ENCODE data around the gene NFAT5.
"Not testable (repeated sequence)": the region's sequence is repeated elsewhere in the genome, so short reads cannot be mapped to it uniquely, and the experiment has no call there.

NFAT5 gene

DNA sequence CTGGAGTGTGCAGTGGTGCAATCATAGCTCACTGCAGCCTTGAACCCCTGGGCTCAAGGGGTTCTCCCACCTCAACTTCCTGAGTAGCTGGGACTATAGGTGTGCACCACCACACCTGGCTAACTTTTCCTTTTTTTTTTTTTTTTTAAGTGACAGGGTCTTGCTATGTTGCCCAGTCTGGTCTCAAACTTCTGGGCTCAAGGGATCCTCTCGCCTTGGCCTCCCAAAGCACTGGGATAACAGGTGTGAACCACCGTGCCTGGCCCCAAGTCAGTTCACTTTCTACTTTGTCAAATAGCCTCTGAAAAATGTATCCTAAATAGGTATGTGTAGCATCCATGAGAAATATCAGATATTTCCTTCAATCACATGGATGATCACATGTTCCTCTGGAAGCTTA is 9.9 kb upstream of the NFAT5 start:
- DNase-seq: no peak

DNA sequence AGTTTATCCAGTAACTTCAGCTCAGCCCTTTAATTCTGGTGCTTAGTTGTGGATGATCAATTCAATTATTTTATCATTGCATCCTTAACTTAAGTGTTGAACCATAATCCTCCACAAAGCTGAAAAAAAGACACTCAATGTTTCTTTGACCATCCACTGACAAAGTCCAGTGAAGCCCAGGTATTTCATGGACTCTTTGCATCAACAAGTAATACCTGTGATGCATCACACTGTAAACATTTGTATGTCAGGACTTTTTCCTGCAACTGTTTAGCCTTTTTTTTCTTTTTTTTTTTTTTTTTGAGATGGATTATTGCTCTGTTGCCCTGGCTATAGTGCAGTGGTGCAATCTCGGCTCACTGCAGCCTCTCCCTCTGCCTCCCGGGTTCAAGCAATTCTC is 6.6 kb upstream of the NFAT5 start:
- DNase-seq: no peak

DNA sequence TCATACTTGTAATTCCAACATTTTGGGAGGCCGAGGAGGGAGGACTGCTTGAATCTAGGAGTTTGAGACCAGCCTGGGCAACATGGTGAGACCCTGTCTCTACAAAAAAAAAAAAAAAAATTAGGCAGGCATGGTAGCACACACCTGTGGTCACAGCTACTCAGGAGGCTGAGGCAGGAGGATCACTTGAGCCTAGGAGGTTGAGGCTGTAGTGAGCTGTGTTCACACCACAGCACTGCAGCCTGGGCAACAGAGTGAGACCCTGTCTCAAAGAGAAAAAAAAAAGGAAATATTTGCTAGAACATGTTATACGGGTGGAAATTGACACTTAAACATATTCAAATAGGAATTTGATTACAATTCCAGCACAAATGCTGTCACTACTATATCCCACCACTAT is 4.4 kb upstream of the NFAT5 start:
- DNase-seq: not testable (repeated sequence)

DNA sequence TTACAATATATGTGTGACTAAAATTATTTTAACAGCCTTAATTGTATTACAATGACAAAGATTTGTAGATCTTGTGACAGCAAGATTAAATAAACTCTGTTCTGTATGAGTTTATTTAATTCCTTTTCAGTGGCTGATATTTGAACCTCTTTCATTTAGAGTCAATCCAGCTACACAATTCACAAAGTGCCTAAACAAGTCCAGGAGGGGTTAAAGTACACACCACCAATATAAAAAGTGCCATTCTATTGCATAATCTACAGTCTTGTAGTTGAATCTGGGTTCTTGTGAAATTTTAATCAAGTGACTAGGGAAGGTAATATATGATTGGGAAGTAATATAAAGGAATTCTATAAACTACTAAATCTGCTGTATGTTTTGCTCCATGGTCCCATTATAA is 3.9 kb upstream of the NFAT5 start:
- no peak for DNase-seq

DNA sequence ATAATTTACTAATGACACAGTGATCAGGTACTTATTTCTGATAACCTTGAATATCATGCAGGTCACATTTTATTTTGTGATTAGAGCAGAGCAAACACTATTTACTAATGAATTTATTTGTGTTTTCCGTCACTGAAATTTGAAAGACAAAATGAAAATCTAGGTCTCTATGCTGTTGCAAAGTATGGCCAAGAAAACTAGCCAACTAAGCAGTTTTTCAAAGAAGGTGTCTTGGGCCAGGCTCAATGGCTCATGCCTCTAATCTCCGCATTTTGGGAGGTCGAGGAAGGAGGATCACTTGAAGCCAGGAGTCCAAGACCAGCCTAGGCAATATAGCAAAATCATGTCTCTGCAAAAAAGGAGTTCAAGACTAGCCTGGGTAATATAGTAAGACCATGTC is 3.0 kb upstream of the NFAT5 start:
- no peak for DNase-seq

DNA sequence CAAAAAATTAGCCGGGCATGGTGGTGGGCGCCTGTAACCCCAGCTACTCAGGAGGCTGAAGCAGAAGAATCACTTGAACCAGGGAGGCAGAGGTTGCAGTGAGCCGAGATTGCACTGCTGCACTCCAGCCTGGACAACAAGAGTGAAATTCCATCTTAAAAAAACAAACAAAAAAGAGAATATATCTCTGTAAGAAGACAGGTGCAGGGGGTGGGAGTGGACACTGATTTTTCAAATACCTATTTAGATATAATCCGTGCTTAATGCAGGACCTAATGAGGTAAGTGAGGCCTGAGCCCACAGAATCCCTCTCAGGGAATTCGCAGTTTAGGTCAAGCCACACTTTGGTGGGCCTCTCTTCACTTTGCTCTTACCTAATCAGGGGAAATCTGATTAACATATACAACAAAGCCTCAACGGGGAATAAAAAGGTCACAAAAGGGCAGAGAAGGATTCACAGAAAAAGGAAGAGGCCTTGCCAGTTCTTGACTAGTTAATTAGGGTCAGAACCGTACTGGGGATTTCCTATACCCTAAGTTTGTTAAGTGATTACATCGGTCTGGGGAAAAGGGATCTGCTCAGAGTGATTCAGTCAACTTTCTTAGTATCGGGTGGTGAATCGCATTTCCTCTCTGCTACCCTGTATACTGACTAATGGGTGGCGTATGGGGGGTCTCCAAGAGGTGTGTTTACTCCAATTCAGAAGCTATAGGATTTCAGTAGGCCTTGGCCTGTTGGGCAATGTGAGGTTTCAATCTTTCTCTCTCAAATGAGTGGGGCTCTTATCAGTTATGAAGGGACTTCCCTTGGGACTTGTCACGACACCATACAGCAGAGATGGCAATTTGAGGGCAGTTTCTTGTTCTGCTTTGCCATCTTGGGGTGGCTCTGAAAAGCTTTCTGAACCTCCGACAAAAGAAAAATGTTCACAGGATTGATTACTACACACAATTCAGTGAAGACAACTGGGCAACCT is 1.9 kb upstream of the NFAT5 start:
- no peak for DNase-seq

DNA sequence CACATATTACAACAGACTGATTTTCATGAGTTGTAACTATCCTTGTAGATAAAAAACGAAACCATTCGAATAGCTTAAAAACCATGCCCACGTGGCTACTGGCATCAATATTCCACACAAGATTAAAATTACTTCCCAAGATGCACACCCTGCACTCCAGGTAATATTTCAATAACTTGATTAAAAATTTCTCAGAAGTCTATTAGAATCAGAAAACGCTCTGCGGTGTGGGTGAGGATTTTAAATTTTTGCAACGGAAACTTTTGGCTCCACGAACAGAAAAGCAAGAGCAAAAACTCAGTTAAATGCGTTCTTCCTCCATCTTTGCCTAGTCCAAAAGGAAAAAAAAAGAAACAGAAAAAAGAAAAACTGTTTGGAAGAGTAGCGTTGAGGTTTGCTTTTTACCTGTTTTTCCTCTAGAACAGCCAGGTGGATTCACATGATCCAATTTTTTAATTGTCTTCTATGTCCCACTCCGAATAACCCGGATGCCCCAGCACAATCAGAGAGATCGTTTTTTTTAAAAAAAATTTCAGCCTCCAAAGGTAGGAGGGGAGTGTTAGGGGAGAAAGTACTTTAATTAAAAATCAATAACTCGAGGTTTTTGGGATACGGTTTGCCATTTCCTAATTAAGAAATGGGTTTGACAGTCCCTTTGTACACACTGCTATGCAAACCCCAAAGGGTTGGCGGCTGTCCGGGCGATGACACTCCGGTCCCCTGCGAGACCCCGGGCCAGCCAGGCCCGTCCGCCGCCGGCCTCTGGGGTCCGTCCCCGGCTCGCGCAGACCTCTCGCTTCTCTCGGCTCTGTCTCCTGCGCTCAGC is 708 bp upstream of the NFAT5 start:
- no peak for DNase-seq

DNA sequence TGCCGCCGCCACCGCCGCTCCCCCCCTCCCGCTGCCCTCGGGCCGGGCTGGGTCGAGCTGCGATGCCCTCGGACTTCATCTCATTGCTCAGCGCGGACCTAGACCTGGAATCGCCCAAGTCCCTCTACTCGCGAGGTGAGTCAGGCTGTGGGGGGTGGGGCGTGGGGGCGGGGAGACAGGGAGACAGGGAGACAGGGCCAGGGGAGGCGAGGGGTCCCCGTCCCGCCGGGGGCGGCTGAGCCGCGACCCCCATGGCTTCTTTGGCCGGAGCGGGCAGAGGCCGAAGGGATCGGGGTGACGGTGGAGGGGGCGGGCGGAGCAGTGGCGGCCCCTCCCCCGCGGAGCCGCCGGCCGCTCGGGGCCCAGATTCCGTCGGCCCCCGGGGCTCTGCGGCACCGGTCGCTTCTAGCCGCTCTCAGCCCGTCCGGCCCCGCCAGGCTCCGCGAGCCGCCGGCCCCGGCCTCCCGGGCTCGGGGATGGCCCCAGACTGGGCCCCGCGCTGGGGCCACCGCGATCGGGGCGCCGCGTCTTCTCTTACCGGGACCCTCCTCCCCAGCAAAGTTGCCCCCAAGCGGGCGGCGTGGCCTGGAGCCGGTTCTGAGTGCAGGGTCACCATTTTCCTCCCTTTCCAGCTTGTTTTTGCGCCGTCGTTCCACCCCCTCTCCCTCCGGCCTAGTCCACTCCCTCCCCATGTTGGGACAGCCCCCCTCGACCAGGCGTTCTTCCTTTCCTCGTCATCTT is 644 bp downstream of the NFAT5 start:
- no peak for DNase-seq

DNA sequence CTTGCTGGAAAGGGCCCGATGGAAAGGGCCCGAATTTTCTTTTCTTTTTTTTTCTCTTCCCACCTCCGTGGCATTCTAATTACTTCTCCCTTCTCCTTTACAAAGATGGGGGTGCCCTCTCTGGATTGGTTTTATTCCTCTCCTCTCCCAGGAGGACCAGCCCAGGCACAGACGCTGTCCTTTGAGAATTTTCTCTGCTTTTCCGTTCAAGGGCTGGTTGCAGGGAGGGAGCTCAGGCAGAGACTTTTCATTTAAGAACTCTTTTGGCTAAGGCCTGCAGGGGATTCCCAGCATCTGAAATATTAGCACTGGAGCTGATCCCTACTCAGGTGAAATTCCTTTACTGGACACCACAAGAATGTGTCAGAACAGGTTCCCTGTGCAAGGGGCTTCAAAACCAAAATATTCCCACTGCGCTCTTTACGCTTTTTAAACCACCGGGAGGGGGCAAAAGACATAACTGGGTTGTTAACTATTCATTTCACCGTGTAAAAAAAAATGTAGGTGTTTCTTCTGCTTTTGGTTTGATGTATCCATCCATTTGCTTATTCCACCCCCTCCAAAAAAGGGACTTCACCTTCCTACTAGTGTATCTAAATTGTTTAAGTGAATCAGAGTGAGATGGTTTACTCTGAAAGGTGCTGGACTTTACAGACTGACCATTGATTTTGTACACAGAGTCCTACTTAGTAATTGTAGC is 1.4 kb downstream of the NFAT5 start:
- DNase-seq: no peak

DNA sequence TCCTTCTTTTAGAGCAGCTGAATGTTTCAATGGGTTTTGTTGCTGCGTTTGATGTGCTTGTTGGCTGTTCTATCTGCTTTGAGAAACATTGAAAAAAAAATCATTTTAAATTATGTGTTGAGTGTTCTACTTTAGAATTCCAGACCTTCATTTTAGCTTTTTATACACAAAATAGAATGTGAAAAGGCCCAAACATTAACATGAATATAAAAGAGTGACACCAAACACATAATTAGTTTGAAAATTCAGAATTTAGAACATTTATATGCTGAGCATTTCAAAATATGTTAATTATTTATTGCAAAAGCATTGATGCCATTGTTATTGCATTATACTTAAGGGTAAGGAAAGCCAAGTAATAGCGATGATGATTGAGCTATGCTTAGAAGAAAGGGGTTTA is 2.9 kb downstream of the NFAT5 start:
- DNase-seq: no peak

DNA sequence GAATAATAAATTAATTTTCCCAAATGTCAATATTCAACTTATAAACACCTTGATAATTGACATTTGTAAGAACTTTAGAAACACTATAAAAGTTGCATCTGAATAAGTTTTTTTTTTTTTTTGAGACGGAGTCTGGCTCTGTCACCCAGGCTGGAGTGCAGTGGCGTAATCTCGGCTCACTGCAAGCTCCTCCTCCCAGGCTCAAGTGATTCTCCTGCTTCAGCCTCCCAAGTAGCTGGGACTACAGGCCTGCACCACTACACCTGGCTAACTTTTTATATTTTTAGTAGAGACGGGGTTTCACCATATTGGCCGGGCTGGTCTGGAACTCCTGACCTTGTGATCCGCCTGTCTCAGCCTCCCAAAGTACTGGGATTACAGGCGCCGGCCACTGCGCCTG is 13.0 kb downstream of the NFAT5 start:
- not testable (repeated sequence) for DNase-seq

DNA sequence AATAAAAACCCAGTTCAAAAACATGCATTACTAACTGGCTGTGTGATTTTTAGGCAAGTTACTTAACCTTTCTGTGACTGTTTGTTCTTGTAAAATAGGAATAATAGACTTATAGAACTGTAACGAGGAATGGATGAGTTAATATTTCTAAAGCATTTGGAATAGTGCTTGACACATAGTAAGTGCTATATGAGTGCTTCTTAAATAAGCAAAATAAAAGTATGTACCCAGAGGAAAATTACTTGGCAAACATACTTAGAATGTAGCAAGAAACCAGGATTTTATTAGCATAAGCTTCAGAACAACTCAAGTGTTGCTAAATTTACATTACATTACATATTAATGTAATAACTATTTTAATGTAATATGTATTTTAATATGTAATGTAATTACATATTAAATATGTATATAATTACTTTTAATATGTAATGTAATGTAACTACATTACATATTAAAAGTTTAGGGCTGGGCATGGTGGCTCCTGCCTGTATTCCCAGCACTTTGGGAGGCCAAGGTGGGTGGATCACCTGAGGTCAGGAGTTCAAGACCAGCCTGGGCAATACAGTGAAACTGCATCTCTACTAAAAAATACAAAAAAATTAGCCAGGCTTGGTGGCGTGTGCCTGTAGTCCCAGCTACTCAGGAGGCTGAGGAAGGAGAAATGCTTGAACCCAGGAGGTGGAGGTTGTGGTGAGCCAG is 14.2 kb downstream of the NFAT5 start:
- no peak for DNase-seq

DNA sequence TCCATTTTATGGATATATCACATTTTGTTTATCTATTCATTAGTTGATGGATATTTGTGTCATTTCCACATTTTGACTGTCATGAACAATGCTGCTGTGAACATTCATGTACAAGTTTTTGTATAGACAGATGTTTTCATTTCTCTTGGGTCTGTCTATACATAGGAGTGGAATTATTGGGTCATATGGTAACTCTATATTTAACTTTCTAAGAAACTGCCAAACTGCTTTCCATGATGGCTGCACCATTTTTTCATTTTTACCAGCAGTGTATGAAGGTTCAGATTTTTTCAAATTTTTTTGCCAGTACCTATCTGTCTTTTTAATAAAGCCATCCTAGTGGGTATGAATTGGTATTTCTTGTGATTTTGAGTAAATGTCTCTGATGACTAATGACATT is 15.5 kb downstream of the NFAT5 start:
- DNase-seq: no peak

DNA sequence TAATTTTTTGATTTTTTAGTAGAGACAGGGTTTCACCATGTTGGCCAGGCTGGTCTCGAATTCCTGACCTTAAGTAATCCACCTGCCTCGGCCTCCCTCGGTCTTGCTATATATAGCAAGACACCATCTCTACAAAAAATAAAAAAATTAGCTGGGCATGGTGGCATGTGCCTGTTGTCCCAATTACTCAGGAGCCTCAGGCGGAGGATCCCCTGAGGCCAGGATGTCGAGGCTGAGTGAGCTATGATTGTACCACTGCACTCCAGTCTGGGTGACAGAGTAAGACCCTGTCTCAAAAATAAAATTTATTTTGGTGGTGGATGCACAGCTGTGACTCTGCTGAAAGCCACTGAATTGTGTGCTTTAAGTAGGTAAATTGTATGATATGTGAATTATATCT is 18.7 kb downstream of the NFAT5 start:
- DNase-seq: not testable (repeated sequence)

DNA sequence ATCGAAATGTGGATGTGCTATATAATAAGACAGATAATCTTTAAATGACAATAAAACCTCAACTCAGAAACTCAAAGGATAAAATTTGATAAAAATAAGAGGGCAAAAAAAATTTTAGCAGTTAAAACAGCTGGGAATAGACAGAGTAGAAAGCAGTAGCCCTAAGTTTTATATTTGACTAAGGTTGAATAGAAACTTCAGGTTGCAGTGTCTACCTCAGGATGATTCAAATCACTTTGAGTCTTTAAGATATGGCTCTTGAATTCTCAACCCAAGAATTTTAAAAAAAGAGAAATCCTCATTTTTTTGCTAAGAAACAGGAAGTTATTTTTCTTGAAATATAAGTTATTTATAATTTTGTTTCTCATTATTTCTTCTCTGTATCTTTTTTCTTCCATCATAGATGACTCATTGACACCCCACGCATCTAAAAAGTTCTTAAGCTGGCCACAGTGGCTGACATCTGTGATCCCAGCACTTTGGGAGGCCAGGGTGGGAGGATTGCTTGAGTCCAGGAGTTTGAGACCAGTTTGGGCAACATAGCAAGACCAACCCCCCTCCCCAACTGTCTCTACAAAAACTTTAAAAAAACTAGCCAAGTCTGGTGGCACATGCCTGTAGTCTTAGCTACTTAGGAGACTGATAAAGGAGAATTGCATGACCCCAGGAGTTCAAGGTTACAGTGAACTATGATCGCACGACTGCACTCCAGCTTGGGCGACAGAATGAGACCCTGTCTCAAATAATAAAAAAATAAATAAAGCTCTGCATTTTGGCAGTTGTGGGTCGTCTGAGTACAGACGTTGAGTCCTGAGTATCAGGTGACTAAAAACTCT is 23.9 kb downstream of the NFAT5 start:
- no peak for DNase-seq

DNA sequence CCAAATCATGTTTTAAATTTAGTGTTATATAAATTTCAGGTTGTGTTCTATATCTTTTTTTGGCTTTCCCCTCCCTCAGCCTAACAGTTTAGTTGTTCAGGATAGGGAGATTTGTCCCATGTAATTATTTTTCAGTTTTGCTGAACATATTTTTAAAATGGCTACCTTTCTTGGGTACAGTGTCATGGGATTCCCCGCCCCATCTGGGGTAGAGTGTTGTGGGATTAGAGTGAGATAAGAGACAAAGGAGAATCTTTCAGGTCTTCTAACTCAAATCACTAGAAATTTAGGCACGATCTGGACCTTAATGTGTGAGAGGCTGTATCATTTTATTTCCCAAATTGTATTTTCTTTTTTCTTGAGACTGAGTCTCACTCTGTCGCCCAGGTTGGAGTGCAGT is 24.8 kb downstream of the NFAT5 start:
- no peak for DNase-seq

DNA sequence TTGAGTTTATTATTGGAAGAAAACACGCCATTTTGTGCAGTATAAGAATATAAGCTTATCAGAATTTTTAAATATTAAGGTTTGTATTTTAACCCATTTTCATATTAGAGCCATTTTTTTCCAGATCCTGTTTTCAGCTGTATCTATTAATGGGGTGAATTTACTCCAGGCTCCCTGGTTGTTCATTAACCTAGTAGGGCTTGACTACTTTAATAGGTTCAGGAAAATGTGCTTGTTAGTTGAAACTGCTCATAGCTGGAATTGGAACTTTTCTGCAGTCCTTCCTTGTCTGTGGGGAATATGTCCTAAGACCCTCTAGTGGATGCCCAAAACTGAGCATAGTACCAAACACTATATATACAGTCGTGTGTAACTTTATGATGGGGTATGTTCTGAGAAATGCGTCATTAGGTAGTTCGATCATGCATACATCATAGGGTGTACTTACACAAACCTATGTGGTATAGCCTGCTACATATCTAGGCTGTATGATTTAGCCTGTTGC is 28.0 kb downstream of the NFAT5 start:
- no peak for DNase-seq

DNA sequence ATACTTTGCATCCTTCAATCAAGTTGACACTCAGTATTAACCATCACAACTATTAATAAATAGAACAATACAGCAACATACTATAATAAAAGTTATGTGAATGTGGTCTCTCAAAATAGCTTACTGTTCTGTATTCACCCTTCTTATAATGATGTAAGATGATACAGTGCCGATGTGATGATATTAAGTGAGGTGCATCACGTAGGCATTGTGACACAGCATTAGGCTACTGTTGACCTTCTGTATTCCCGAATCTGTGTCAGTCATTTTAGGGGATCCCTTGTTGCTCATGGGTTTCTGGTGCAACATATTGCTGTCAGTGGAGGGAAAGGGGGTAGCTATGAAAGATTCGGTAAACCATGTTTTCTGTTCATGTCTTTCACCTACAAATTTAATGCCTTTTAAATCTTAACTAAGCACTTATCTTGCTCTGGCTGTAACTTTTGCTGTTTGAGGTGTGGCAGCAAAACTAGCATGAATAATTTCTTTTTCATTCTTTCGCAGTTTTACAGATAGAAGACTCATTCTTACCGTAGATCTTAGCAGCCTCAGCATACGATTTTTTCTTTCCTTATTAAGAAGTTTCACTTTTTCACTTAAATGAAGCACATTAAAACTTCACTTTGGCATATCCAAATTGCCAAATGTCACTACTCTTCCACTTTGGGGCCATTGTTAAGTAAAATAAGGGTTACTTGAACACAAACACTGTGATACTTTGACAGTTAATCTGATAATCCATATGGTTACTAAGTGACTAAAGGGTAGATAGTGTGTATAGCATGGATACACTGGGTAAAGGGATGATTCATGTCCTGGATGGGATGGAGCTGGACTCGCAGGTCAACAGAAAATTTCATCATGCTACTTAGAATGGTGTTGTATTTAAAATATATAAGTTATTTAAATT is 29.6 kb downstream of the NFAT5 start:
- no peak for DNase-seq

DNA sequence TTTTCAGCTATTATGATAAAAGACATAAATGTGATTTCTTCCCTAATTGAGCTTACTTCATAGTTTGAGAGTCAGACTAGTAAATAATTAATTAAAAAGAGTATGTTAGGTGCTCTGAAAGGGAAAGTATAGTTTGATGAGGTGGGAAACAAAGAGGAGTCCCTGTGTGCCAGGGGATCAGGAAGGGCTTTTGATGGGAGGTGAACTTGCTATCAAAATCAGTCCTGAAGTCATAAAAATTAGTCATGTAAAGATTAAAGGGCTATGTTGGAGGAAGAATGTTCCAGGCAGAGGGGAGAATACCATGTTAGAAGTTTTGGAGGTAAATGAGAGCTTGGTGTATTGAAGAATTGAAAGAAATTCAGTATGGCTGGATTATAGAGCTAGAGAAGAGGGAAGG is 31.0 kb downstream of the NFAT5 start:
- DNase-seq: no peak

DNA sequence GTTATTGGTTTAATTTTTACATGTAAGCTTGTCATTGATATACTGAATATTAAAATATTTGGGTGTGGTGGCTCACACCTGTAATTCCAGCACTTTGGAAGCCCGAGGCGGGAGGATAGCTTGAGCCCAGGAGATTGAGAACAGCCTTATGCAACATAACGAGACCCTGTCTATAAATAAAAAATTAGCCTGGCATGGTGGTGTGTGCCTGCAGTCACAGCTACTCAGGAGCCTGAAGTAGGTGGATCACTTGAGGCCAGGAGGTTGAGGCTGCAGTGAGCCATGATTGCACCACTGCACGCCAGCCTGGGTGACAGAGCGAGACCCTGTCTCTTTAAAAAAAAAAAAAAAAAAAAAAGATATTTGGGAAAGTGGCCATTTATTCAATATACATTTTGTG is 32.3 kb downstream of the NFAT5 start:
- no peak for DNase-seq
